DMS153 (cell line): Measurements from ENCODE around the gene PRR16.
"Not testable (repeated sequence)": the region's sequence is repeated elsewhere in the genome, so short reads cannot be mapped to it uniquely, and the experiment has no call there.

Source experiments
- DNase-seq: peaks from one replicate; lab custom pipeline; 2025; lab: John Stamatoyannopoulos, UW

PRR16 gene

DNA sequence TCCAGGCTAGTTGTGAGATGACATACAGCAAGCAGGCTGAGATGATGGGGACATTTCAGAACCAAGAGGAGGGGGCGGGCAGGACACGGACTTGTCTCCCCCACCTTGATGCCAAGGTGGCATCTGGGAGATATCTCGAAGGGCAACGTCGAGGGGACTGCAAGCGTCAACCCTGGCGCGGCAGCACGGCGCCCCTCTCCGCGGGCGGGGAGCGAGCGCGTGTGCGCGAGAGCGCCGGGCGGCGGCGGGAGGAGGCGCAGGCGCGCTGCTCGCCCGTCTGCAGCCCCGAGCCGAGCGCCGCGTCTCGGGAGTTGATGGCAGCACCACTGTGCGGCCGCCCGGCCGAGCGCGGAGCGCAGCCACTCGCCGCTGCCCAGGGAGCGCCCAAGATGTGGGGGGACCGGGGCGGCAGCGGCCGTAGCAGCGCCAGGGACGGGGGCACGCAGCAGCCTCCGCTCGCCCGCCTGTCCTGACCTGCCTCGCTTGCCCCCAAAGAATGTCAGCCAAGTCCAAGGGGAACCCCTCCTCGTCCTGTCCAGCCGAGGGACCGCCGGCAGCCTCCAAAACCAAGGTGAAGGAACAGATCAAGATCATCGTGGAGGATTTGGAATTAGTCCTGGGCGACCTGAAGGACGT lies at the start of gene PRR16:
TSS of gene PRR16 (plus strand) at position 310 of the 636 bp plus-strand sequence.
- no peak for DNase-seq

DNA sequence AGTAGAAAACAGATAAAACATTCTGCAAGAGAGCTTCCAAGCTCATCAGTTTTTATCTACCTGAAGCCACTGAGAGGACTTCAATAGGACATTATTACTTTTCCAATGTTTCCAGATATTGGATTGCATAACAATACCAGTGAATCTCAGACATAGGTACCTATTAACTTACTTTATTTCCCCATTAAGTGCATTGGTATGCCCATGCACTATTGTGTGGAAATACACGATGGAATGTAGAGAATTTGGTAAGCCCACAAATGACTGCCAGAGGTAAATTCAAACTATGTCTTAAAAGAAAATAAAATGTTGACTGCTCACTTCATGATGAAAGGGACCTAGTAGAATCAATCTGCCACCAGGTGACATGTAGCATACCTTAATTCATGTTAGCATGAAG lies 48.1 kb upstream of the PRR16 start:
- no peak for DNase-seq

DNA sequence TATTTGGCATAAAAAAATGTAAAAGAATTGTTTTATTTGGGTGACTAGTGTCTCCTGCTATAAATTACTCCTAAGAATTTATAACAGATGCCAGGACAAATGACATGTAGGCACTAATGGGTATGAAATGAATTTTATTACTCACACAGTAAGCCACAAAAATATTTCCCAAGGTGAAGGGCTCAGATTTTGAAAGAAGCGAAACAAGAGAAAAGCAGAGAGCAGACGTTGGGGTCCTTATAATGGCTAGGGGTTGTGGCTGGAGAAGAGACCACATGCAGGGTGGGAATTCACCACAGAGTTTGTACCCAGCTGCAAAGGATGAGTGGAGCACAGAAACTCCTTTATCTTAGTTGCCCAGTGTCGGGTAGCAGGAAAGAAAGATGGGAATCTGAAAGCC lies 45.0 kb upstream of the PRR16 start:
- no peak for DNase-seq

DNA sequence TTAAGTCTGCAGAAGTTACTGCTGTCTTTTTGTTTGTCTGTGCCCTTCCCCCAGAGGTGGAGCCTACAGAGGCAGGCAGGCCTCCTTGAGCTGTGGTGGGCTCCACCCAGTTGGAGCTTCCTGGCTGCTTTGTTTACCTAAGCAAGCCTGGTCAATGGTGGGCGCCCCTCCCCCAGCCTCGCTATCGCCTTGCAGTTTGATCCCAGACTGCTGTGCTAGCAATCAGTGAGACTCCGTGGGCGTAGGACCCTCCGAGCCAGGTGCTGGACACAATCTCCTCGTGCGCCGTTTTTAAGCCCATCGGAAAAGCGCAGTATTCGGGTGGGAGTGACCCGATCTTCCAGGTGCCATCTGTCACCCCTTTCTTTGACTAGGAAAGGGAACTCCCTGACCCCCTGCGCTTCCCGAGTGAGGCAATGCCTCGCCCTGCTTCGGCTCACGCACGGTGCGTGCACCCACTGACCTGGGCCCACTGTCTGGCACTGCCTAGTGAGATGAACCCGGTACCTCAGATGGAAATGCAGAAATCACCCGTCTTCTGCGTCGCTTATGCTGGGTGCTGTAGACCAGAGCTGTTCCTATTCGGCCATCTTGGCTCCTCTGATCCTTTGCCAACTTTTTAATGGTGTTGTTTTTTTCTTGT lies 37.3 kb upstream of the PRR16 start:
- DNase-seq, result not testable (repeated sequence)

DNA sequence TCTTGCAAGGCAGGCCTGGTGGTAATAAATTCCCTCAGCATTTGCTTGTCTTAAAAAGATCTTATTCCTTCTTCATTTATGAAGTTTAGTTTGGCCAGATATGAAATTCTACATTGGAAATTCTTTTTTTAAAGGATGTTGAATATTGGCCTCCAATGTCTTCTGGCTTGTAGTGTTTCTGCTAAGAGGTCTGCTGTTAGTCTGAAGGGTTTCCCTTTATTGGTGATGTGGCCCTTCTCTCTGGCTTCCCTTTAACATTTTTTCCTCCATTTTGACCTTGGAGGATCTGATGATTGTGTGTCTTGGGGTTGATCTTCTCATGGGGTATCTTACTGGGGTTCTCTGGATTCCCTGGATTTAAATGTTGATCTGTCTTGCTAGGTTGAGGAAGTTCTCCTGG lies 33.5 kb upstream of the PRR16 start:
- DNase-seq, result no peak

DNA sequence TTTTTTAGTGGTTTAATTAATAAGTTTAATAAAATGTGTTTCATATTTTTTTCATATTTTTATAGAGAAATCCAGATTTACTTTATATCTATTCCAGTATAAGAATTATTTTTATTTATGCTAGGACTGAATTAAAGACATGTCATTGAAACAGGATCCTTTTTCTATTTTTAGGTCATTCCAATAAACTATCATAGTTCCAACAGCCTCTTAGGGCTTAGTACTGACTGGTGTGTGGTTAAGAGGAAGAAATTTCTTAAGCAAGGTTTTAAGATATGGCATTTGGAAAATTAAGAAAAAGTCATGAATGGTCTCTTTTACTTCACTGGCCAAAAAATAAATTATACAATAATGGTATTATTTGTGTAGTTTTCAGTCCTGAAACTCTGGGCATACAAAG lies 31.2 kb upstream of the PRR16 start:
- no peak for DNase-seq

DNA sequence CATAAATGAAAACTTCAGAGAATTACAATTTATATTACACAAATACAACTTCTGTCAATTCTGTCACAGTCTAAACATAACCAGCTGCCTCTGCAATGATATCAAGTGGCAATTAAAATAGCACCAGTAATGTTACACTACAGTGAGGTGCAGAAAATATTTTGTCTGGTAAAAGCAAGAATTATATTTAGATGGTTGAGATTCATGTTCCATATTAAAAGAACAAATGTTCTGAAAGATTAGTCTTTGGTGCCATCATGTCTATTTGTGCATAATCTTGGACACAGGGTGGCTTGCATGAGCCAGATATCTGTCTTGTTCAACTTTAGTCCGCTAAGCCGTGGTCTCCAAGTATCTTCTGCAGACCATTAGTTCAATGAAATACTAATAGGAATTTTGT lies 29.0 kb upstream of the PRR16 start:
- no peak for DNase-seq

DNA sequence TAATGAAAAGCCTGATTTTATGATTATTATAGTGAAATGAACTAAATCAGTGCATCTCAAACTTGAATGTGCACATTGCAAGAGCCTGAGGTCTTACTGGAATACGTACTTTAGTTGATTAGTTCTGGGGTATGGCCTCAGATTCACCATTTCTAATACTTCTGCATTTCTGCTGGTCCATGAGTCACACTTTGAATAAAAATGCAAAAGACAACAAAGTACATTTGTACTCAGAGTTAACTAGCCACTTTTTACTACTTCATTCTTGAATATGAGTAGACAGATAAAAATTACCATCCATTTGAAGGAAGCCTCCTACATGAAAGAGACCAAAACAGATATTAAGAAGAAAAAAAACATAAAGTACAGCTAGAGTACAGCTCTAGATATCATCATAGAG lies 27.1 kb upstream of the PRR16 start:
- no peak for DNase-seq

DNA sequence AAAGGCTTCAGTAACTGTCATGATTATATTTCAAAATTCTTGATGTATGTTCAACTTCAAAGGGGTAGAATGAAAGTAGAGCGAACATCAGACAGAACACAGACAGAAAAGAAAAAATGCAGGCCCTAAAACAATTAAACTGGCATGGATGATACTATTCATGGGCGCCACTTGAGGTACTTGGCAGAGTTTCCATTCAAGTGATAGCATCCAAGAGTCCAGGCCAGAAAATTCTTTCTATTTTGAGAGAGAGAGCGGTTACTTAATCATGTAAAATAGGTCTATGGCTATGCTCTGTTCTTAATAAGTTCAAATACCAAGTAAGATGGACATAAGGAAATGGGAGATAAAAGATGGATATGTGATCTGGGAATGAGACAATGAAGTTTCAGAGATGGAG lies 21.4 kb upstream of the PRR16 start:
- no peak for DNase-seq

DNA sequence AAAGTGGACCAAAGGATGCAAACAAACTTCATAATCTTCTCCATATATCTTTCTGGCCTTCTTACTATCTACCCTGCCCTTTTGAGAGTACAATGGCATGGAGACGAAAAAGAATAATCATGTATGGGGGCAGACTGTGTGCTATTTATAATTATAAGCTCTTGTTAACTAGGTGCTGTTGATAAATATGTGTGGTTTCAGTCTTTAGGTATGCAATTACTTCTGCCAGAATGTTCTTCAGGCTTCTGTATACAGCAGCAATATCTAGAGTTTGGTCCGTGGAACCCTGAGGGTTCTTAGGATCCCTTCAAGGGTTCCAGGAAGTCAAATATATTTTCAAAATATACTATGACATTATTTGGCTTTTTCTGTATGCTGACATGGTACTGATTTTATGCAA lies 20.5 kb upstream of the PRR16 start:
- DNase-seq, result no peak

DNA sequence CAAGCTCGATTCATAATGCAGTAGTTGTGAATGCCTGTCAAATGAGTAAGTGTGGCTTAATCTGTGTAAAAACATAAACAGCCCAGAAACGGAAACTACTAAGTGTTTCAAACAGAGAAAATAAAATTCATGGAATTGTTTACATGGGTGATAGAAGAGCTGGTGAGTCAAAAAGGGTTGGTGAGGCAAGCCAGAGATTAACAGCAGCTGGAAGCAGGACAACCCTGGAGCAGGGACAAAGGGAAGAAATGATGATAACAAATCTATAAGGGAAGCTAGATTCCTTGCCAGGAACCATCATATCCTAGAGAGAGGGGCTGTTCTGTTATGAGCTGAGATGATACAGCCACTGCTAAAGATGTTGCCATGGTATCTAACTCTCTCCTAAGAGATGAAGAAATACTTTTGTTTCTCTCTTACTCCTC lies 18.0 kb upstream of the PRR16 start:
- DNase-seq, result no peak

DNA sequence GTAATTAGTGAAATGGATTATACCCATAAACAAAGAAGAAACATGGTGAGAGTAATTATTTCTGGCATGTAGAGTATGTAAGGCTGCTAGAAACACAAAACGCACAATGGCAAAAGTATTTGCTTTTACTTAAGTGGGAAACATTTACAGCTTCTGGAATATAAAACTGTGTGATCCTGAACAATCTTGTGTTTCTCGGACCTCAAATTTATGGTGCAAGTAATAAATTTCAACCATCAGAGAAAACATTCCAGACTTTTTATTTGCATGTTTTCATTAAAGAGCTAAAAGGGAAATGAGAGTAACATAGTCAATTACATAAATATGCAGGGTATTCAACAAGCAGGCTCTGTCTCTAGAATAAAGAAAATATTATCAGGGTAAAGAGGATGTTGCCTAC lies 17.2 kb upstream of the PRR16 start:
- no peak for DNase-seq

DNA sequence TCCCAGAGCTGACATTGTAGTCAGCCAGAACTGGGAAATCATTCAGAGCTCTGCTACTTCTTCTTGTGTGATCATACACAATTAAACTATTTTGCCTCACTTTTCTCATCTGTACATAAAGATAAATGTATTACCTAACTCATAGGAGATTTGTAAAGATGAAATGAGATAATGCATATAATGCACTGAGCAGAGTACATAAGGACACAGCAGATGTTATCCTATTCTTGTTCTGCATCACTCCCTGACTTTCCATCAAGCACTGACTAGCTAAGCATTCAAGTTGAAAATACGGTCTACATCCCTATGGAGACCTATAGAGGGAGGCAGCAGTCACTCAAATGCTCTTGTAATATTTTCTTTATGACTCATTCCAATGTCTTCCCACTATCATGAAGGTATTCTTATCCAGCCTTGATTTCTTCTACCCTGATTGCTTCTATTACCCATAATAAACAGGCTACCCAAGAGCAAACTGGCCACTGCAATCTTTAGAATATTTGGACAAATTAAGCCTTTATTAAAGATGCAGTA lies 16.3 kb upstream of the PRR16 start:
- no peak for DNase-seq

DNA sequence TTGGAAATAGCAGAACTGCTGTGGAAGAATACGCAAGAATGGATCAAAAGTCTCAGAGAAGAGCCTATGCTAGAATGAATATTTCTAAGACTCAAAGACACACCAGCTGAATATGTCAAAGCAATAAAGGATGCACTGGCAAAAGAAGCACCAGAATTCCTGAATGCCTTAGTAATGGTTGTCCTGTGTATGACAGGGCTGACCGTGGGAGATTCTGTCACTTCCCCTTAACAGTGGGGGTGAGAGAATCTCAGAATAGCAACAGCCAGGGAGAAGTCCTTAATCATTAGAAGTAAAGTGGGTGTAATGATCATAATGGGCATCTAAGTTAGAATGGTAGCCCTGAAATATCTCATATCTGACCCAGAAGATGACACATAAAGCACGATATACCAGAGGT lies 14.6 kb upstream of the PRR16 start:
- no peak for DNase-seq

DNA sequence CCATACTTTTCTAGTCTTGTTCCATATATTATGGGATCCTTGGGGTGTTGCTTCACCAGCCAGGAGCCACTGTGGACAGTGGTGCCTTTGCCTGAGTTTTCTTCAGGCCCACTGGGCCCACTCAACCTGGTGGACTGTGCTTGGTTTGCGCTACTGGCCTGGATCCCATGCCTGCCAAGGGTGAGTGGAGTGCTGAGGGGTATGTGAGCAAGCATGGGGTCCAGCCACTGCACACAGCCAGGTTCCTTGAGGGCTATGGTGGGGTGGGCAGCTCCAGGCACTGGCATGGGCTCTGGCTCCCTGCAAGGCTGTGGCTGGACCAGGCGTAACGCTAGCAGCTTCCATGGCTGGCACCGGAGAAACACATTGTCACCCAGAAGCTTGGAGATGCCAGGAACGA lies 13.2 kb upstream of the PRR16 start:
- no peak for DNase-seq

DNA sequence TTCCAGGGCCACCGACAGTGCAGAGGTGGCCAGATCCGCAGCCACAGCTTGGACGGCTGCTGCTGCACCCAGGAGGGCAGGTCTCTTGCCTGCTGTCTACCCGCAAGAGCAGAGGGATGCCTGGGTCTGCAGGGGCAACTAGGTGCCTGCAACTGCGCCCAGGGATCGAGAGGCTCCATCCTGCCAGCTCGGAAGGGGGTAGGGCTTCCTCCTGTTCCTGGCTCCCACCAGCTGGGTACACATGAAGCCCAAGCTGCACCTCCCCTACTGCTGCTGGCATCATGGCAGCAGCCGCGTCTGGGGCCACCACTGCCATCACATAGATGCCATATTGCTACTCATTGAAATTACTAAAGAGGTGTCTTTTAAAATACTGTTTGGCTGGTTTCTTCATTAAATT lies 12.7 kb upstream of the PRR16 start:
- DNase-seq, result no peak

DNA sequence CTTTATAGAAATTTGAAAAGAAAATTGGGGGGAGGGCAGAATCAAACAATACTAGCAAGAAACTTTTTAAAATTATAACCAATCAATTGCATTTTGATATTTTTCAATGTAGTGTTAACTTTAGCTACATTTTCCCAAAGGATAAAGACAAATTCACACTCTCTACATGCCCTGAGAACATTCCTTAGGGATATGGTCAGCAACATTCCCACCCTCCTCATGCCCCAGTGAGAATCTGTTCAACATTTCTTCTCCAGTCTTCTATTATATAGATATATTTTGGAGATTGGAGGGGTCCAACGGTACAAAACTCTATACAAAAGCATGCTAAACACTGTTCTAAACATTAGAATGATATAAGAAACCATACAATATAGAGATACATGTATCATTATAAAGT lies 11.6 kb upstream of the PRR16 start:
- no peak for DNase-seq

DNA sequence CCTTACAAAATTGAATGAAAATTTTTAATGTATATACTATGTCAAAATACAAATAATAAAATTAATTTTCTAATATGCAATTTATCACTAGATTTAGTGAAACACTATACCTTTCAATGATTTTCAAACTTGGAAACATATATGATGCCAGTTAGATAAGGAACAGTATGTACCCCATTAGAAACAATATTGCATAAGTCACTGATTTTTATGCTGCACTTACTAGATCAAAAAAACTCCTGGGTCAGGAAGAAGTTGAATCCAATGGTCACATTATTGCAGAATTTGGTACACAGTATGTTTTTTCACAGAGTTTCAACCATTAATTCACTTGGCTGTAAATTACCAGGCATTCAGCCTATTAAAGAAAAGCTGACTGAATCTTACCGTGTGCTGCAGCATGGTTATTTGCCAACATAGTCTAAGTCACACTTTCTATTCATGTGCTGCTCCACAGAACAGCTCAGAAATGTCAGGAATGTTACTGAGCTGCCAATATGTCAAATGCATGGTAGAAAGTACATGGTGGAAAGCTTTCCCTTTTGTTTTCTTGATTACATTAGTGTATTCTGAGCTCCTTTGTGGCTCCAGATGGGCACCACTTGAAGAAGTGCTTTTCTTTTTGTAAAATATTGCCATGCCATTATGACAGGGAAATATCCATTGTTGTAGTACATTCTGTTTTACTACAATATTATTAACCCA lies 9.9 kb upstream of the PRR16 start:
- DNase-seq, result no peak

DNA sequence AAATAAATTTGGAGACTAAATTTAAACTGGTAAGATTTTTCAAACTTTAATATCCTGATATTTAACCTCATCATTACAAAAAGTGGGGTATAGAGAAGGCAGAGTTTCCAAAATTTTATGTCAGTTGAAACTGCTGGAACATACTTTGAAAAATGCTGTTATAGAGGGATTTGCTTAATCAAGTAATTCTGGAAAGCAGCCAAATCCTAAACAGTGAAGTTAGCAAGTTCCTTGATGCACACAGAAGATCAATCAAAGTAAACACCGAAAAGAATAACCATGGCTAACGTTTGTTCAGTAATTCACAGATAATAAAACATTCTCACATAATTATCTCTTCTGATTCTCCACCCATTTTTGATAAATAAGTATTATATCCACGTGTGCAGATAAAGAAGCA lies 8.1 kb upstream of the PRR16 start:
- no peak for DNase-seq

DNA sequence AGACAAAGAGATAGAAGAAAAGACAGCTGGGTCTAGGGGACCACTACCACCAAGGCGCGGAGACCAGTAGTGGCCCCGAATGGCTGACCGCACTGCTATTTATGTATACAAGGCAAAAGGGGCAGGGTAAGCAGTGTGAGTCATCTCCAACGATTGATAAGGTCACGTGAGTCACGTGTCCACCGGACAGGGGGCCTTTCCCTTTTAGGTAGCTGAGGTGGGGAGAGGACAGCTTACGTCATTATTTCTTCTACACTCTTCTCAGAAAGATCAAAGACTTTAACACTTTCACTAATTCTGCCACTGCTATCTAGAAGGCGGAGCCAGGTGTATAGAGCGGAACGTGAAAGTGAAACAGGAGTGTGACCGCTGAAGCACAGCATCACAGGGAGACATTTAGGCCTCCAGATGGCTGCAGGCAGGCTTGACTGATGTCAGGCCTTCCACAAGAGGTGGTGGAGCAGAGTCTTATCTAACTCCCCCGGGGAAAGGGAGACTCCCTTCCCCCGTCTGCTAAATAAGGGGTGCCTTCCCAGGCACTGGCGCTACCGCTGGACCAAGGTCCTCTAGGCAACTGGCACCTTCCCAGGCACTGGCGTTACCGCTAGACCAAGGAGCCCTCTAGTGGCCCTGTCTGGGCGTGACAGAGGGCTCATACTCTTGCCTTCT lies 6.1 kb upstream of the PRR16 start:
- DNase-seq, result no peak

DNA sequence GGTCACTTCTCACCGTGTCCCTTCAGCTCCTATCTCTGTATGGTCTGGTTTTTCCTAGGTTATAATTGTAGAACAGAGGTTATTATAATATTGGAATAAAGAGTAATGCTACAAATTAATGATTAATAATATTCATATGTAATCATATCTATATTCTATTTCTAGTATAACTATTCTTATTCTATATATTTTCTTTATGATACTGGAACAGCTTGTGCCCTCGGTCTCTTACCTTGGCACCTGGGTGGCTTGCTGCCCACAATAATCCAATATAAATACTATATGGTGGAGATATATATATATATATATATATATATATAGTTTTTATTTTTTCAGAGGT lies 5.6 kb upstream of the PRR16 start:
- DNase-seq, result not testable (repeated sequence)

DNA sequence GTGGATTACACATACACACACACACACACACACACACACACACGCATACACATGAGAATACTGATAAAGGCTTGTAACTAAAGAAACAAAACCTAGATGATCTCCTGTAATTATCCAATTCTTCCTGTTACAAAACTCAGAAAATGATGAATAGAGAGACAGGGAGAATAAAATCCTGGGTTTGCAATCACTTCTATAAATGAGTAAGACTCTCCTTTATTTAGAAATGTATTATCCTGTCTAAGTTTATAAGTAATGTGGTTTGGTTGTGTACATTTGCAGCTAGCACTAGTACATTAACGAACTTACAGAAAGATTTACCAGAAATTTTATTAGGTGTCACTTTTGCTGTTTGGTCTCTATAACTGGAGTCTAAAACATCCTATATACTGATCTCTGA lies 2.8 kb upstream of the PRR16 start:
- DNase-seq, result no peak
